Measurements from ENCODE around the gene GALR2. TPM values are rescaled to one million over a fixed set of nuclear protein-coding genes. Genes with fewer than 3 reads are reported as not detected.

Gene GALR2
- total RNA-seq, 6 donors from 2014 or later = 0.61 TPM; not detected in 5

- peaks cover 6 to 11% (median 8%) of the 10 kb centered on the region in 4 donors for H3K4me1 ChIP-seq
- H3K27ac ChIP-seq = no peak overlapping the region
- H3K27me3 ChIP-seq = no peaks in the 10 kb centered on the region
- 71 to 86% methylated on average over 4 to 8 of the region's 9 CpGs for WGBS, 2 donors
- TF ChIP-seq POLR2A (IDR thresholded peaks at IDR 0.05) = no peak
- TF ChIP-seq CTCF (IDR thresholded peaks at IDR 0.05) = no peak
- TF ChIP-seq POLR2AphosphoS5 (IDR thresholded peaks at IDR 0.05) = no peak
- no peak for TF ChIP-seq EP300 (IDR thresholded peaks at IDR 0.05)
- no peak for ATAC-seq (ENCODE audit: low FRiP score in 2 of 2)
- H3K9me3 ChIP-seq = no peaks in the 10 kb centered on the region
- no peak overlapping the region for H3K4me3 ChIP-seq
- DNase-seq = no peak
- H3K36me3 ChIP-seq = no peaks in the 10 kb centered on the region
These were observed 49.4 kb downstream of the GALR2 start for GRCh38 chr17:76123749-76124581.

- no peak overlapping the region for H3K27ac ChIP-seq
- H3K4me1 ChIP-seq = peaks cover 6 to 11% (median 8%) of the 10 kb centered on the region in 4 donors
- H3K36me3 ChIP-seq = no peaks in the 10 kb centered on the region
- H3K9me3 ChIP-seq = no peaks in the 10 kb centered on the region
- WGBS, 2 donors = 77 to 81% methylated on average over 17 to 22 of the region's 22 CpGs
- no peak overlapping the region for H3K4me3 ChIP-seq
- H3K27me3 ChIP-seq = no peaks in the 10 kb centered on the region
- DNase-seq (no peak), ATAC-seq (ENCODE audit: low FRiP score in 2 of 2) (no peak)
- TF ChIP-seq EP300 (IDR thresholded peaks at IDR 0.05) (no peak), POLR2AphosphoS5 (IDR thresholded peaks at IDR 0.05) (no peak), POLR2A (IDR thresholded peaks at IDR 0.05) (no peak), CTCF (IDR thresholded peaks at IDR 0.05) (peak in 1 of 6 experiments; percentile 9)
These were observed 50.2 kb downstream of the GALR2 start for GRCh38 chr17:76124582-76125390.

- 84 to 87% methylated on average over 5 of the region's 5 CpGs for WGBS, 2 donors
- no peaks in the 10 kb centered on the region for H3K36me3 ChIP-seq
These were observed 50.8 kb downstream of the GALR2 start for GRCh38 chr17:76125391-76125675.

GRCh38 chr17:76125922-76126321 is 51.3 kb downstream of the GALR2 start:
- TF ChIP-seq POLR2AphosphoS5 (IDR thresholded peaks at IDR 0.05) (no peak), CTCF (IDR thresholded peaks at IDR 0.05) (no peak), EP300 (IDR thresholded peaks at IDR 0.05) (no peak), POLR2A (IDR thresholded peaks at IDR 0.05) (no peak)
- ATAC-seq (ENCODE audit: low FRiP score in 2 of 2) = no peak
- DNase-seq = no peak
- H3K36me3 ChIP-seq = no peaks in the 10 kb centered on the region
- no peaks in the 10 kb centered on the region for H3K9me3 ChIP-seq
- H3K4me1 ChIP-seq = peaks cover 6 to 11% (median 8%) of the 10 kb centered on the region in 4 donors
- no peak overlapping the region for H3K27ac ChIP-seq
- no peaks in the 10 kb centered on the region for H3K27me3 ChIP-seq
- H3K4me3 ChIP-seq = no peak overlapping the region
- 88 to 100% methylated on average over 1 of the region's 1 CpG for WGBS, 2 donors

More at GRCh38 chr17:76125391-76125675, 50.8 kb downstream of the GALR2 start:
- TF ChIP-seq CTCF (IDR thresholded peaks at IDR 0.05) (no peak), POLR2AphosphoS5 (IDR thresholded peaks at IDR 0.05) (no peak), EP300 (IDR thresholded peaks at IDR 0.05) (no peak), POLR2A (IDR thresholded peaks at IDR 0.05) (no peak)
- no peak for DNase-seq
- no peaks in the 10 kb centered on the region for H3K27me3 ChIP-seq
- H3K4me3 ChIP-seq = no peak overlapping the region
- H3K4me1 ChIP-seq = peaks cover 6 to 11% (median 8%) of the 10 kb centered on the region in 4 donors
- H3K9me3 ChIP-seq = no peaks in the 10 kb centered on the region
- no peak overlapping the region for H3K27ac ChIP-seq
- no peak for ATAC-seq (ENCODE audit: low FRiP score in 2 of 2)

Small RNAs within 50 kb of the gene (small RNA-seq; reads per million reads assigned to genes)
- 0 to 0.66 (median 0.12) reads per million in 4 donors for gene MIR6868

Other genes with a start within 250 kb of the GALR2 start
- 100 to 1,000 TPM in 4 of 6 donors, 10 to 100 TPM in 2; 38.0 to 243 (median 123) TPM for gene UNC13D, start 230.4 kb upstream of the GALR2 start, total RNA-seq
- 100 to 1,000 TPM in 2 of 6 donors, 10 to 100 TPM in 4; 70.1 to 183 (median 87.8) TPM for gene WBP2, start 219.4 kb upstream of the GALR2 start, total RNA-seq
- gene TRIM47, start 196.2 kb upstream of the GALR2 start, total RNA-seq = 10 to 100 TPM; 20.1 to 55.6 (median 33.3) TPM
- gene TRIM65, start 177.8 kb upstream of the GALR2 start, total RNA-seq = 10 to 100 TPM; 23.4 to 35.1 (median 28.2) TPM
- gene MRPL38, start 169.9 kb upstream of the GALR2 start, total RNA-seq = 100 to 1,000 TPM in 1 of 6 donors, 10 to 100 TPM in 5; 35.4 to 115 (median 77.0) TPM
- gene FBF1, start 133.7 kb upstream of the GALR2 start, total RNA-seq = 10 to 100 TPM in 4 of 6 donors, 1 to 10 TPM in 2; 9.3 to 66.0 (median 14.3) TPM
- gene ACOX1, start 95.6 kb upstream of the GALR2 start, total RNA-seq = 10 to 100 TPM; 33.2 to 84.2 (median 57.4) TPM
- gene TEN1, start 95.5 kb upstream of the GALR2 start, total RNA-seq = 10 to 100 TPM in 5 of 6 donors, not detected in 1; 13.6 to 29.3 (median 17.0) TPM
- 10 to 100 TPM in 1 of 6 donors, 1 to 10 TPM in 5; 3.0 to 15.7 (median 7.0) TPM for gene CDK3, start 73.9 kb upstream of the GALR2 start, total RNA-seq
- gene EVPL, start 47.5 kb upstream of the GALR2 start, total RNA-seq = 100 to 1,000 TPM in 1 of 6 donors, 10 to 100 TPM in 5; 47.5 to 142 (median 63.4) TPM
- 10 to 100 TPM; 41.8 to 68.2 (median 56.1) TPM for gene SRP68, start 2.3 kb upstream of the GALR2 start, total RNA-seq
- not detected for gene ZACN, start 4.4 kb downstream of the GALR2 start, total RNA-seq
- gene EXOC7, start 29.0 kb downstream of the GALR2 start, total RNA-seq = 100 to 1,000 TPM in 3 of 6 donors, 10 to 100 TPM in 3; 69.4 to 233 (median 103) TPM
- 10 to 100 TPM in 5 of 6 donors, 1 to 10 TPM in 1; 3.3 to 86.6 (median 32.2) TPM for gene FOXJ1, start 66.5 kb downstream of the GALR2 start, total RNA-seq
- 10 to 100 TPM in 1 of 6 donors, 1 to 10 TPM in 5; 1.1 to 14.7 (median 2.5) TPM for gene RNF157, start 165.7 kb downstream of the GALR2 start, total RNA-seq
- gene UBALD2, start 190.6 kb downstream of the GALR2 start, total RNA-seq = 10 to 100 TPM in 5 of 6 donors, 1 to 10 TPM in 1; 8.4 to 74.9 (median 26.8) TPM
- gene QRICH2, start 233.5 kb downstream of the GALR2 start, total RNA-seq = 1 to 10 TPM; 1.7 to 9.4 (median 2.8) TPM